Stimulated activated effector memory CD8-positive, alpha-beta T cell treated with anti-CD3 and anti-CD28 coated beads, Interleukin-12 subunit alpha, Interleukin-12 subunit beta, amount 100 ng/mL, for 72 hours (primary cell): ENCODE measurements around the gene GMDS.

Experiments
- ATAC-seq: fragments of 150-1000 bp; cut with Tn5 transposase; 2 replicates; pipeline ENCODE4 v1.10.0; 2021
- DNase-seq, 2 donors: peaks; one replicate each; pipeline ENCODE4 v3.0.0; 2021 to 2022; ENCODE audit warnings: low spot score in 2 of 2
- H3K27ac Mint-ChIP-seq: one replicate; pipeline ENCODE4 v1.8.0; 2022; ENCODE audit warnings: mild to moderate bottlenecking, mixed read lengths
- H3K36me3 Mint-ChIP-seq: one replicate; pipeline ENCODE4 v1.8.0; 2022; ENCODE audit warnings: mild to moderate bottlenecking, mixed read lengths
- H3K4me1 Mint-ChIP-seq: one replicate; pipeline ENCODE4 v1.8.0; 2022; ENCODE audit warnings: mixed read lengths
- H3K4me3 Mint-ChIP-seq: one replicate; pipeline ENCODE4 v1.8.0; 2022; ENCODE audit warnings: mild to moderate bottlenecking, mixed read lengths
- H3K9me3 Mint-ChIP-seq: one replicate; pipeline ENCODE4 v1.8.0; 2022; ENCODE audit warnings: mixed read lengths

The GMDS gene

DNA sequence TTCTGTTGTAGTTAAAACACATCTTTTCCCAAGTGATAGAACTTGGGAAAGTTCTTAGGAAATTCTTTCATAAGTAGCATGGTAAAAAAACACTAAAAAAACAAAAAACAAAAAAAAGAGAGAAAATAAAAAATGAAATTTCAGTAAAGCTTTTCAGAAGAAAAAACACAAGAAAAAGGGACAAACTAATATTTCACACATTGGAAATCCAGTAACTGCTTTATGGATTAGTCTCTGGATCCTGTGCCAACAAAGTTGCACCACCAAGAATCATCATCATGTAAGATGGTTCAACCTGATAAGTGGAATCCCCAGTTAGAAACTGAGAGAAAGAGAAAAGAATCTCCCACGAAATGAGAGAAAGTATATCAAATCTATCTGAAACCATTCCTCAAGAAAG is 144.2 kb downstream of the GMDS start:
- Mint-ChIP-seq H3K9me3 (no peaks in the 10 kb centered on the region), H3K27ac (no peak overlapping the region), H3K4me1 (no peaks in the 10 kb centered on the region), H3K4me3 (no peak overlapping the region), H3K36me3 (no peaks in the 10 kb centered on the region)
- DNase-seq (no peak), ATAC-seq (no peak)

DNA sequence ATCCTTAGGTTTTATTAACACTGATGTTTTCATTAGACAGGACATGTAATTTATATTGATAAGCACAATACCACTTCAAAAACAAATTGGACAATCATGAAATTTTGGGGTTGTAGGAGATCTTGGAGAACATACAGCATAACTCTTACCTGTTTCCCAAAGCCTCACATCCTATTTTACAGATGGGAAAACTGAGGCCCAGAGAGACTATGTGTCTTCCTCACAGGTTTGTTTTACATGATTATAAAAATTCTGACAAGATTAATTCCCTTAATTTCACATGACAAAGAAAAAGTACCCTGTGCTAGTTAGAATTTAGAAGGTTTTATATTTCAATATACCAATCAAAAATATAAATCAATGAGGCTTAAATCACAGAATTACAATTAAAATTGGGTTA is 145.5 kb downstream of the GMDS start:
- ATAC-seq (no peak), DNase-seq (no peak)
- no peaks in the 10 kb centered on the region for H3K9me3 Mint-ChIP-seq
- H3K4me3 Mint-ChIP-seq, result no peak overlapping the region
- no peak overlapping the region for H3K27ac Mint-ChIP-seq
- no peaks in the 10 kb centered on the region for H3K36me3 Mint-ChIP-seq
- H3K4me1 Mint-ChIP-seq, result no peaks in the 10 kb centered on the region

- DNase-seq (no peak), ATAC-seq (no peak)
- H3K36me3 Mint-ChIP-seq, result no peaks in the 10 kb centered on the region
Measured at GRCh38 chr6:2097464-2097863, 147.9 kb downstream of the GMDS start.

GRCh38 chr6:2094642-2095041 is 150.8 kb downstream of the GMDS start:
- H3K4me1 Mint-ChIP-seq, result no peaks in the 10 kb centered on the region
- H3K9me3 Mint-ChIP-seq, result no peaks in the 10 kb centered on the region
- ATAC-seq (no peak), DNase-seq (no peak)
- H3K27ac Mint-ChIP-seq, result no peak overlapping the region
- H3K36me3 Mint-ChIP-seq, result no peaks in the 10 kb centered on the region
- no peak overlapping the region for H3K4me3 Mint-ChIP-seq

More at GRCh38 chr6:2097464-2097863, 147.9 kb downstream of the GMDS start:
- Mint-ChIP-seq H3K9me3 (no peaks in the 10 kb centered on the region), H3K4me1 (no peaks in the 10 kb centered on the region), H3K4me3 (no peak overlapping the region), H3K27ac (no peak overlapping the region)

GRCh38 chr6:2086326-2086965 is 159.0 kb downstream of the GMDS start:
- Mint-ChIP-seq H3K4me3 (no peak overlapping the region), H3K4me1 (peaks cover 17% of the 10 kb centered on the region), H3K27ac (no peak overlapping the region), H3K36me3 (no peaks in the 10 kb centered on the region), H3K9me3 (no peaks in the 10 kb centered on the region)
- DNase-seq, result no peak
- ATAC-seq, result no peak

- no peak for DNase-seq
- Mint-ChIP-seq H3K4me3 (no peak overlapping the region), H3K9me3 (no peaks in the 10 kb centered on the region), H3K36me3 (no peaks in the 10 kb centered on the region), H3K4me1 (peaks cover 22% of the 10 kb centered on the region), H3K27ac (no peak overlapping the region)
- no peak for ATAC-seq
Measured at GRCh38 chr6:2085657-2086056, 159.7 kb downstream of the GMDS start.

DNA sequence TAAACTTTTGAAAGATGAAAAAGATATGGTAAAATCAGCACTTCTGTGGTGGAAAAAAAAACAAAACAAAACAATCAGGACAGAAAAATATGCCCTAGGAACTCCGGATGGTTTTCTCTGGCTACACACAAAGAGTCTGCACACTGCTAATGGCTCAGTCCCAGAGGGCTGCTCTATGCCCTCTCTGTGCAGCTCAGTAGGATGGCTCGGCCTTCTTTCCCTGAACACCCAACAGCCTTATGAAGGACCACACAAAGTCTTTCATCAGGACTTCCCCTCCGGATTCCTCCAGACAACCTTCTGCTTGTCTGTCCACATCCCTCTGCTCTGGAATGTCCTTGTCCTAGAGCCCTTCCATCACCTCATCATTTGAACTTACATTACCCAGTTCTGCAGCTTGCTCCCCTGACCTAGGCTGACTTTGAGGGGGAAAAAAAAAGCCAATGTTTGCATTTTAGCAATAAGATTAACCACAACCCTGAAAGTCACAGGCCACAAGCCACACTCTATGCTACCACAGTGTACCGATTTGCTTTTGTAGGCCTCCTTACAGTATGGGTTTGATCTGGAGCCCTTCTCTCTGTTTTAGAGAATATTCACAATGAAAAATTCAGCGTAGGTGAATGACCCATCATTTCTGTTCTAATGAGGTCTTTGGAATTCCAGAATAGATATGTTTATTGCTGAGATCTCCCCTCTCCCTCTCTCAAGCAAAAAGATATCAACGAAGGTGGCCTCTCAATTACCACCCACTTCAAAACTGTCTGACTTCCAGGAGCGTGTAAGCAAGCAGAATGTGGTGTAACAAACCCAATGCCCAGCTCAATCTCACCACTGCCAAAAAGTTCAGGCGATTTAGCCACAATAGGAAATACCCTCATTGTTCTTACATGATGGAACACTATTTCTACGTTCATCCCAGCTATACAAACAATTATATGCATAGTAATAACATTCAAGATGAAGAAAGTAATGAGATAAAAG is 164.0 kb downstream of the GMDS start:
- Mint-ChIP-seq H3K4me1 (peaks cover 22% of the 10 kb centered on the region), H3K9me3 (peaks cover 11% of the 10 kb centered on the region), H3K27ac (peak overlapping the region; percentile 6), H3K4me3 (peak overlapping the region; percentile 3), H3K36me3 (no peaks in the 10 kb centered on the region)
- ATAC-seq (peak; percentile 93), DNase-seq (peak in 1 of 2 donors; percentile 54)

GRCh38 chr6:2078888-2079287 is 166.5 kb downstream of the GMDS start:
- DNase-seq (no peak), ATAC-seq (no peak)
- H3K4me3 Mint-ChIP-seq, result no peak overlapping the region
- H3K4me1 Mint-ChIP-seq, result peaks cover 22% of the 10 kb centered on the region
- no peak overlapping the region for H3K27ac Mint-ChIP-seq
- H3K9me3 Mint-ChIP-seq, result peaks cover 11% of the 10 kb centered on the region
- H3K36me3 Mint-ChIP-seq, result no peaks in the 10 kb centered on the region

GRCh38 chr6:2077826-2078225 is 167.6 kb downstream of the GMDS start:
- ATAC-seq (no peak), DNase-seq (no peak)
- no peak overlapping the region for H3K27ac Mint-ChIP-seq
- H3K4me1 Mint-ChIP-seq, result peaks cover 16% of the 10 kb centered on the region
- no peaks in the 10 kb centered on the region for H3K36me3 Mint-ChIP-seq
- no peak overlapping the region for H3K4me3 Mint-ChIP-seq
- peaks cover 11% of the 10 kb centered on the region for H3K9me3 Mint-ChIP-seq

- Mint-ChIP-seq H3K4me1 (no peaks in the 10 kb centered on the region), H3K9me3 (peaks cover 13% of the 10 kb centered on the region), H3K4me3 (no peak overlapping the region), H3K27ac (no peak overlapping the region), H3K36me3 (no peaks in the 10 kb centered on the region)
- ATAC-seq, result no peak
- DNase-seq, result no peak
Measured at GRCh38 chr6:2073476-2073875, 171.9 kb downstream of the GMDS start.

DNA sequence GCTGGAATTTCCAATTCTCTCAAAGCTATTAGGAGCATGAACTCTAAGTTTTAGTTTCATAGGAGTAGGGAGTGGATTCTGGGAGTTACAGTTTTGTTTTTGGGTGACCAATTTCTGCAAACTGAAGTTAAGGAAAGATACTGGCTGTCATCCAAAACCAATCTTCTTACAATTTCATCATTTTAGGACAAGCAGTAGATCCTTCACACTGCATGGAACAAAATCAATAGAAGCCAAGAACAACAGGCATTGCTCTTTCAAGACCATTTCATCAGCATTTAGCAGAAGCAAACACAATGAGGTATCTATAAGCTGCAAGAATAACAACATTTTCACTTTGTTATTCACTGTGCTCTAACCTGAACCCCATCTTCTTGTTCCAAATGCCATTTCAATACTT is 173.0 kb downstream of the GMDS start:
- DNase-seq (no peak), ATAC-seq (no peak)
- no peaks in the 10 kb centered on the region for H3K36me3 Mint-ChIP-seq
- peaks cover 8% of the 10 kb centered on the region for H3K9me3 Mint-ChIP-seq
- H3K4me1 Mint-ChIP-seq, result no peaks in the 10 kb centered on the region
- H3K27ac Mint-ChIP-seq, result no peak overlapping the region
- H3K4me3 Mint-ChIP-seq, result no peak overlapping the region

DNA sequence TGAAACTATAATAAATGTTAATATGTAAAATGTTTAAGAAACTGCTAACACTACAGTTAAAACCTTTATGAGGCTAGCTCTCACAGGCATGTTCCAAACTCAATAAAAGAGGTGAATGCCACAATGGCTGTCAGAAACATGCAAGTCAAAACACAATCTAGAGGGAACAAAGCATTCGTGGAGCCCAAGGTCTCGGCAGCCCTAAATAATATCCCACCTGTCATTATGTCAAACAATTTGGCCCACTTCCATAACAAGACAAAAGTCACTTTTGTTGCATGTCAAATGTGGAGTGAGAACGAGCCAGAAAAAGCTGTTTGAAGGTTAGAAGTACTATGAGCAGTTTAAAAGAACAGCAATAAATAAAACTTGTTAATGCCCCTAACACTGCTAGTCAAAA is 181.9 kb downstream of the GMDS start:
- ATAC-seq, result no peak
- H3K27ac Mint-ChIP-seq, result no peak overlapping the region
- no peaks in the 10 kb centered on the region for H3K36me3 Mint-ChIP-seq
- no peak for DNase-seq
- no peaks in the 10 kb centered on the region for H3K4me1 Mint-ChIP-seq
- no peaks in the 10 kb centered on the region for H3K9me3 Mint-ChIP-seq
- H3K4me3 Mint-ChIP-seq, result no peak overlapping the region

GRCh38 chr6:2061880-2062279 is 183.5 kb downstream of the GMDS start:
- H3K27ac Mint-ChIP-seq, result no peak overlapping the region
- peaks cover 4% of the 10 kb centered on the region for H3K36me3 Mint-ChIP-seq
- H3K9me3 Mint-ChIP-seq, result no peaks in the 10 kb centered on the region
- H3K4me3 Mint-ChIP-seq, result no peak overlapping the region
- H3K4me1 Mint-ChIP-seq, result no peaks in the 10 kb centered on the region
- ATAC-seq (no peak), DNase-seq (no peak)

GRCh38 chr6:2055911-2056310 is 189.5 kb downstream of the GMDS start:
- Mint-ChIP-seq H3K27ac (no peak overlapping the region), H3K36me3 (peaks cover 4% of the 10 kb centered on the region), H3K4me3 (no peak overlapping the region), H3K9me3 (no peaks in the 10 kb centered on the region), H3K4me1 (peaks cover 6% of the 10 kb centered on the region)
- ATAC-seq (no peak), DNase-seq (no peak)

DNA sequence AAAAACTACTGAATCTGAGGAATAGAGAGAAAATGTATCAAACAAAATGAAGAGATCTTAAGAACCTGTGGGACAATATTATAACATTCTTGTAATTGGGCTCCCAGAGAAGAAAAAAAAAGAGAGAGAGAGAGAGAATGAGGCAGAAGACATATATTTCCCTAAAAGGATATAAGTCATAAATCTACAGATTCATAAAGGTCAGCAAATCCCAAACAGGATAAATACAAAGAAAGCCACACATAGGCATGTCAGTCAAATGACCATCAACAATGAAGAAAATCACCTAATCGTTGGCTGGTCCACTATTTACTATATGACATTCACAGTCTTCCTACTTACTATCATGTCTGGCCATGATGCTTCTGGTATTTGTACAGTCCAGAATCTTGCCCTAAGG is 190.3 kb downstream of the GMDS start:
- H3K36me3 Mint-ChIP-seq, result peaks cover 4% of the 10 kb centered on the region
- H3K4me3 Mint-ChIP-seq, result no peak overlapping the region
- no peak for ATAC-seq

DNA sequence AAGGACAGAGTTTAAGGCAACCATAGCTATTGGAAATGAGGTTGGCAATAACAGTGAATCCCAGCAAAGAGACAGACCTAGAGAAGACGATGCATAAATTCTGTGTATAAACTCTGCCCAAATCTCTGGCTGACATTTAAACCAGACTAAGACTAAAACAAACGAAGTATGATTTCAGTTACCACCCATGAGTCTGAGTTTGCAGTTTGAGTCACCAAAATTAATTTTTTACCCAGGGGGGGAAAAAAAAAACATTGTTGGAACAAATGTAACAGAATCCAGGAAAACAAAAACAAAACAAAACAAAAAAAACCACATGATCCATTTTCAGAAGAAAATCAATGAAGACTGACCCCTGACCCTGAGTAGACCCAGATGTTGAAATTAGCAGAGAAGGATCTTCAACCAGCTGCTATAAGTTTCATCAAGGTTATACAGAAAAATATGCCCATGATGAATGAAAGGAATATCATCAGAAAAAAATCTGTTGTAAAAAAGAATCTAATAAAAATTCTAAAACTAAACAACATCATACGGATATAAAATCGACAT is 190.8 kb downstream of the GMDS start:
- peaks cover 4% of the 10 kb centered on the region for H3K36me3 Mint-ChIP-seq
- DNase-seq (no peak), ATAC-seq (no peak)
- H3K27ac Mint-ChIP-seq, result no peak overlapping the region
- peaks cover 6% of the 10 kb centered on the region for H3K4me1 Mint-ChIP-seq
- no peak overlapping the region for H3K4me3 Mint-ChIP-seq
- H3K9me3 Mint-ChIP-seq, result no peaks in the 10 kb centered on the region

More for the DNA sequence above, 190.3 kb downstream of the GMDS start:
- H3K4me1 Mint-ChIP-seq, result peaks cover 6% of the 10 kb centered on the region
- DNase-seq, result no peak
- H3K9me3 Mint-ChIP-seq, result no peaks in the 10 kb centered on the region
- no peak overlapping the region for H3K27ac Mint-ChIP-seq
